CD14-positive monocyte (primary cell): ENCODE data around the gene PYGO2. TPM values are rescaled to one million over a fixed set of nuclear protein-coding genes. Genes with fewer than 3 reads are reported as not detected.
"Not testable (repeated sequence)": the region's sequence is repeated elsewhere in the genome, so short reads cannot be mapped to it uniquely, and the experiment has no call there.

Experiments used
- DNase-seq, 3 donors: peaks; one replicate each; pipeline ENCODE4 v3.0.0-alpha.2; 2011 to 2022
- H2AFZ ChIP-seq: 2 replicates; pipeline ENCODE4 v1.6.0; 2012; ENCODE audit warnings: mild to moderate bottlenecking, low read depth, low read length, inconsistent platforms; ENCODE audit not compliant: insufficient read depth, poor library complexity, severe bottlenecking
- H3K27ac ChIP-seq, 2 donors: 1 replicate in 1 of 2; 2 replicates in 1 of 2; pipeline ENCODE4 v1.5.1; 2012 to 2013; ENCODE audit warnings: low read length in 2 of 2, control low read depth in 1 of 2, inconsistent platforms in 1 of 2, low read depth in 1 of 2, mild to moderate bottlenecking in 1 of 2
- H3K27me3 ChIP-seq, 2 donors: one replicate each; pipeline versions ENCODE4 v1.6.0 to v1.6.1; 2011 to 2013; ENCODE audit warnings: low read length in 2 of 2; ENCODE audit not compliant: control insufficient read depth in 2 of 2, insufficient read depth in 2 of 2
- H3K36me3 ChIP-seq, 2 donors: replicated peaks in 1 of 2; 1 replicate in 1 of 2; 2 replicates in 1 of 2; pipeline versions ENCODE4 v1.5.1 to v1.6.1; 2012 to 2013; ENCODE audit warnings: low read length in 2 of 2, control low read depth in 1 of 2, inconsistent platforms in 1 of 2, mild to moderate bottlenecking in 1 of 2; ENCODE audit not compliant: insufficient read depth in 2 of 2, control insufficient read depth in 1 of 2
- H3K4me1 ChIP-seq, 2 donors: 1 replicate in 1 of 2; 2 replicates in 1 of 2; pipeline versions ENCODE4 v1.5.1 to v1.6.1; 2012 to 2013; ENCODE audit warnings: low read length in 2 of 2, control low read depth in 1 of 2, inconsistent platforms in 1 of 2, mild to moderate bottlenecking in 1 of 2, moderate library complexity in 1 of 2; ENCODE audit not compliant: insufficient read depth in 2 of 2, control insufficient read depth in 1 of 2
- H3K4me2 ChIP-seq: replicated peaks from 2 replicates; pipeline ENCODE3; 2012; ENCODE audit warnings: low read length, moderate library complexity, mild to moderate bottlenecking; ENCODE audit not compliant: poor library complexity, severe bottlenecking; ENCODE audit errors: extremely low read depth
- H3K4me3 ChIP-seq, 3 experiments: fragments of 200-600 bp in 1 of 3; sonication (generic) in 1 of 3; replicated peaks in 1 of 3; 1 replicate in 2 of 3; 2 replicates in 1 of 3; pipeline ENCODE4 v1.5.1; 2011 to 2013; ENCODE audit warnings: low read length in 3 of 3, mild to moderate bottlenecking in 3 of 3, control low read depth in 2 of 3, low read depth in 2 of 3, inconsistent platforms in 1 of 3, moderate library complexity in 1 of 3
- H3K79me2 ChIP-seq: 2 replicates; pipeline ENCODE4 v1.6.0; 2012; ENCODE audit warnings: mild to moderate bottlenecking, control low read depth, inconsistent platforms, low read length, moderate library complexity; ENCODE audit not compliant: insufficient read depth
- H3K9ac ChIP-seq: 2 replicates; pipeline ENCODE4 v1.6.0; 2017; ENCODE audit warnings: low read length, mild to moderate bottlenecking; ENCODE audit not compliant: insufficient read depth, poor library complexity, severe bottlenecking
- H3K9me3 ChIP-seq, 2 donors: replicated peaks in 1 of 2; 1 replicate in 1 of 2; 2 replicates in 1 of 2; pipeline versions ENCODE4 v1.5.1 to v1.6.1; 2012 to 2013; ENCODE audit warnings: low read length in 2 of 2, control low read depth in 1 of 2; ENCODE audit not compliant: control insufficient read depth in 1 of 2, insufficient read depth in 1 of 2
- H4K20me1 ChIP-seq: 2 replicates; pipeline ENCODE4 v1.6.0; 2012; ENCODE audit warnings: mild to moderate bottlenecking, low read length, control low read depth, moderate library complexity; ENCODE audit not compliant: insufficient read depth
- H3K27ac Mint-ChIP-seq, 7 donors: one replicate each; pipeline ENCODE4 v1.8.0; 2020; ENCODE audit warnings: mild to moderate bottlenecking in 7 of 7, mixed read lengths in 7 of 7, moderate library complexity in 6 of 7, inconsistent platforms in 2 of 7
- H3K27me3 Mint-ChIP-seq, 3 donors: one replicate each; pipeline ENCODE4 v1.8.0; 2021 to 2022; ENCODE audit warnings: low read depth in 3 of 3, mild to moderate bottlenecking in 3 of 3, mixed read lengths in 3 of 3, moderate library complexity in 3 of 3, inconsistent platforms in 1 of 3
- H3K36me3 Mint-ChIP-seq, 2 donors: one replicate each; pipeline ENCODE4 v1.8.0; 2020; ENCODE audit warnings: mixed read lengths in 2 of 2, inconsistent platforms in 1 of 2, mild to moderate bottlenecking in 1 of 2
- H3K4me1 Mint-ChIP-seq: one replicate; pipeline ENCODE4 v1.8.0; 2020; ENCODE audit warnings: mild to moderate bottlenecking, mixed read lengths
- H3K4me3 Mint-ChIP-seq, 2 donors: one replicate each; pipeline ENCODE4 v1.8.0; 2020; ENCODE audit warnings: mild to moderate bottlenecking in 2 of 2, mixed read lengths in 2 of 2, moderate library complexity in 1 of 2
- H3K9me3 Mint-ChIP-seq, 7 donors: one replicate each; pipeline ENCODE4 v1.8.0; 2020 to 2022; ENCODE audit warnings: mixed read lengths in 7 of 7, mild to moderate bottlenecking in 6 of 7, moderate library complexity in 6 of 7, inconsistent platforms in 2 of 7
- WGBS: methylation state at CpG from one replicate; pipeline ENCODE4 v1.1.5; 2013; ENCODE audit warnings: missing lambda C conversion rate; ENCODE audit not compliant: insufficient coverage; 5-methylcytosine and 5-hydroxymethylcytosine counted together
- intact Hi-C, 2 donors: fragments of 100-400 bp; cut with micrococcal nuclease; formaldehyde crosslinking; loops; one replicate each; pipeline versions ENCODE4 v1.15.0 to v1.15.1; 2023
- polyA plus RNA-seq, 3 donors: library from polyadenylated mRNA; depleted of rRNA in 1 of 3; unstranded in 2 of 3; stranded (reverse) in 1 of 3; fragments of 300-500 nt in 2 of 3; fragments of >200 nt in 1 of 3; fragmentation: Illumina TruSeq in 2 of 3; gene quantifications; 1 replicate in 2 of 3; 2 replicates in 1 of 3; pipeline ENCODE4 v1.2.3, GENCODE V29; 2012 to 2021
- TF ChIP-seq, protein P1 (sequence below): fragments of 200-600 bp; IDR thresholded peaks from one replicate; pipeline ENCODE4 v1.8.0; 2022; ENCODE audit warnings: antibody characterized with exemption, mild to moderate bottlenecking

PYGO2 gene
- polyA plus RNA-seq, 3 donors: 8.2 to 12.5 (median 12.0) TPM

DNA sequence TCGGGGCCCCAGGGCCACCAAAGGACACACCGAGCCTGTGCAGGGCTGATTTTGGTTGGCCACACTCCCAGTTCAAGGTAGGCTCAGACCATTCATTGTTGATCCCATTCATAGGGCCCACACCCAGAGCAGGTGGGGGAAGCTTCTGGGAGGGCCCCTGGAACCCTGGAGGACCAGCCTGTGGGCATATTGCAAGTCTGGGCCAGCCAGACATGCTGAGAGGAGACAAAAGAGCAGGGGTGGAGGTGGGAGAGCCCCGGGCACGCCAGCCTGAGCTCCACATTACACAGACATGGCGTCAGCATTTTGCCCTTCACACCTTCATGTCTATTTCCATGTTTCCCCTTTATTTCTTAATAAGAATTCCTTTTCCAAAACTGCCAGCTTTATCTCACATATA, 50.7 kb downstream of the PYGO2 start:
- DNase-seq: no peak
- Histone ChIP-seq H3K9me3 (peaks cover 0 to 6% of the 10 kb centered on the region in 2 donors), H3K9ac (no peak overlapping the region), H3K4me1 (no peaks in the 10 kb centered on the region), H3K36me3 (no peaks in the 10 kb centered on the region), H2AFZ (no peak overlapping the region), H3K27ac (no peak overlapping the region), H3K4me3 (no peak overlapping the region), H3K27me3 (no peaks in the 10 kb centered on the region), H3K79me2 (no peaks in the 10 kb centered on the region), H4K20me1 (no peaks in the 10 kb centered on the region), H3K4me2 (no peak overlapping the region)
- TF ChIP-seq, protein P1, sequence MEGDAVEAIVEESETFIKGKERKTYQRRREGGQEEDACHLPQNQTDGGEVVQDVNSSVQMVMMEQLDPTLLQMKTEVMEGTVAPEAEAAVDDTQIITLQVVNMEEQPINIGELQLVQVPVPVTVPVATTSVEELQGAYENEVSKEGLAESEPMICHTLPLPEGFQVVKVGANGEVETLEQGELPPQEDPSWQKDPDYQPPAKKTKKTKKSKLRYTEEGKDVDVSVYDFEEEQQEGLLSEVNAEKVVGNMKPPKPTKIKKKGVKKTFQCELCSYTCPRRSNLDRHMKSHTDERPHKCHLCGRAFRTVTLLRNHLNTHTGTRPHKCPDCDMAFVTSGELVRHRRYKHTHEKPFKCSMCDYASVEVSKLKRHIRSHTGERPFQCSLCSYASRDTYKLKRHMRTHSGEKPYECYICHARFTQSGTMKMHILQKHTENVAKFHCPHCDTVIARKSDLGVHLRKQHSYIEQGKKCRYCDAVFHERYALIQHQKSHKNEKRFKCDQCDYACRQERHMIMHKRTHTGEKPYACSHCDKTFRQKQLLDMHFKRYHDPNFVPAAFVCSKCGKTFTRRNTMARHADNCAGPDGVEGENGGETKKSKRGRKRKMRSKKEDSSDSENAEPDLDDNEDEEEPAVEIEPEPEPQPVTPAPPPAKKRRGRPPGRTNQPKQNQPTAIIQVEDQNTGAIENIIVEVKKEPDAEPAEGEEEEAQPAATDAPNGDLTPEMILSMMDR: no peak
- H3K4me1 Mint-ChIP-seq: no peaks in the 10 kb centered on the region
- H3K27ac Mint-ChIP-seq: no peak overlapping the region
- H3K9me3 Mint-ChIP-seq: peaks cover 5 to 10% (median 8%) of the 10 kb centered on the region in 7 donors
- peaks cover 8 to 11% of the 10 kb centered on the region in 2 donors for H3K36me3 Mint-ChIP-seq
- H3K4me3 Mint-ChIP-seq: no peak overlapping the region
- no CpG with 5 or more reads among the region's 5 CpGs for WGBS
- peaks cover 1 to 2% (median 2%) of the 10 kb centered on the region in 3 donors for H3K27me3 Mint-ChIP-seq
- intact Hi-C loops: no loop called here

DNA sequence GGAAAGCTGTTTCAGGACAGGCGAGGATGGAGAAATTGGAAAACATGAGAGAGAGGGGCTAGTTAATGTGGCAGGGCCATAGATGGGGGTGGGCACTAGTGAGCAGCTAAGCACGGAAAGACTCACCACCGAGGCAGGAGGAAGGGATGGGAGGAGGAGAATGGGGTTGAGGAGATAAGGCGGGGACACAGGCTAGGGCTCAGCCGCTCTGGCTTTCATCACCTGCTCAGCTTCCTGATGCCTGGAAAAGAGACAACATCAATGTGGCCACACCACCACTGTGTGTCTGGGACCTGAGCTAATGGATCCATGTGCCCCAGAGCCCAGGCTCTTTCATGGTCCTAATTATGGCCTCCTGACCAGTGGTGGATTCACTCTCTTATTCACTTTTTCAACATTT, 52.6 kb downstream of the PYGO2 start:
- no peak overlapping the region for H3K27ac ChIP-seq
- Mint-ChIP-seq H3K36me3 (peaks cover 6% of the 10 kb centered on the region in 2 donors), H3K27ac (no peak overlapping the region), H3K4me3 (no peak overlapping the region), H3K27me3 (peaks cover 0 to 2% (median 1%) of the 10 kb centered on the region in 3 donors), H3K4me1 (no peaks in the 10 kb centered on the region), H3K9me3 (peaks cover 5 to 10% (median 8%) of the 10 kb centered on the region in 7 donors)
- DNase-seq: no peak
- H3K9ac ChIP-seq: no peak overlapping the region
- H3K4me3 ChIP-seq: no peak overlapping the region
- no peaks in the 10 kb centered on the region for H3K36me3 ChIP-seq
- intact Hi-C loops: no loop called here
- no peaks in the 10 kb centered on the region for H3K79me2 ChIP-seq
- peaks cover 0 to 6% of the 10 kb centered on the region in 2 donors for H3K9me3 ChIP-seq
- no peaks in the 10 kb centered on the region for H3K27me3 ChIP-seq
- no peaks in the 10 kb centered on the region for H3K4me1 ChIP-seq
- no peaks in the 10 kb centered on the region for H4K20me1 ChIP-seq
- TF ChIP-seq, protein P1: no peak
- no peak overlapping the region for H2AFZ ChIP-seq
- 90% methylated on average over 2 of the region's 5 CpGs for WGBS
- no peak overlapping the region for H3K4me2 ChIP-seq

- H3K4me3 Mint-ChIP-seq, H3K4me3 ChIP-seq, H4K20me1 ChIP-seq, H3K27ac ChIP-seq, H2AFZ ChIP-seq, intact Hi-C loops, H3K9ac ChIP-seq, H3K4me2 ChIP-seq, H3K9me3 ChIP-seq, H3K4me1 ChIP-seq, H3K27me3 Mint-ChIP-seq, H3K36me3 ChIP-seq, H3K4me1 Mint-ChIP-seq, H3K27me3 ChIP-seq, H3K36me3 Mint-ChIP-seq, DNase-seq, H3K79me2 ChIP-seq: not testable (repeated sequence)
- no CpG with 5 or more reads among the region's 3 CpGs for WGBS
- Mint-ChIP-seq H3K27ac (peak overlapping the region in 1 of 7 donors; percentile 17), H3K9me3 (peaks cover 5 to 10% (median 8%) of the 10 kb centered on the region in 7 donors)
Measured at GRCh38 chr1:154908129-154908528, 53.5 kb downstream of the PYGO2 start.
